Tibial nerve (tissue), 4 donors: ENCODE results near the gene TTC23. TPM values are rescaled to one million over a fixed set of nuclear protein-coding genes. Genes with fewer than 3 reads are reported as not detected.

Experiments used
- DNase-seq, 2 donors: peaks; one replicate each; pipeline ENCODE4 v3.0.0-alpha.2; 2019; ENCODE audit warnings: low spot score in 2 of 2
- H3K27ac ChIP-seq, 4 donors: fragments of 200-600 bp; sonication (generic) in 3 of 4; one replicate each; pipeline ENCODE4 v1.5.1; 2017 to 2019; ENCODE audit warnings: mild to moderate bottlenecking in 1 of 4
- H3K27me3 ChIP-seq, 2 donors: fragments of 200-600 bp; sonication (generic) in 1 of 2; one replicate each; pipeline versions ENCODE4 v1.5.1 to v1.6.0; 2017 to 2019
- H3K36me3 ChIP-seq, 3 donors: fragments of 200-600 bp; sonication (generic); one replicate each; pipeline ENCODE4 v1.5.1; 2018 to 2019
- H3K4me1 ChIP-seq, 4 donors: fragments of 200-600 bp; sonication (generic) in 3 of 4; one replicate each; pipeline ENCODE4 v1.5.1; 2017 to 2019
- H3K4me3 ChIP-seq, 4 donors: fragments of 200-600 bp; sonication (generic) in 3 of 4; one replicate each; pipeline ENCODE4 v1.5.1; 2017 to 2019; ENCODE audit warnings: mild to moderate bottlenecking in 1 of 4, moderate library complexity in 1 of 4
- H3K9me3 ChIP-seq, 4 donors: fragments of 200-600 bp; sonication (generic) in 3 of 4; one replicate each; pipeline ENCODE4 v1.5.1; 2017 to 2019
- EP300 ChIP-seq, 2 donors: sonication (generic); formaldehyde crosslinking; IDR thresholded peaks; one replicate each; pipeline ENCODE4 v1.6.1; 2017; ENCODE audit warnings: antibody characterized with exemption in 2 of 2, mild to moderate bottlenecking in 1 of 2
- POLR2A ChIP-seq, 2 donors: fragments of 450-650 bp; IDR thresholded peaks; one replicate each; pipeline ENCODE4 v1.6.1; 2017; ENCODE audit warnings: antibody characterized with exemption in 2 of 2, mild to moderate bottlenecking in 2 of 2, moderate library complexity in 2 of 2
- WGBS, 2 donors: methylation state at CpG; one replicate each; pipeline ENCODE4 v1.1.5; 2018; 5-methylcytosine and 5-hydroxymethylcytosine counted together
- total RNA-seq, 4 donors: library from RNA; depleted of rRNA; stranded (reverse); fragments of >200 nt; gene quantifications; one replicate each; pipeline ENCODE4 v1.1.0, GENCODE V29; 2016
- TF ChIP-seq, protein P1 (sequence below), 5 experiments: fragments of 200-600 bp in 3 of 5; fragments of 450-650 bp in 2 of 5; sonication (generic) in 3 of 5; IDR thresholded peaks; one replicate each; pipeline ENCODE4 v1.5.1; 2016 to 2019; ENCODE audit warnings: antibody characterized with exemption in 5 of 5, mild to moderate bottlenecking in 3 of 5, moderate library complexity in 2 of 5

Gene TTC23
- total RNA-seq, 4 donors from 2014 or later: 19.3 to 59.2 (median 25.7) TPM

GRCh38 chr15:99137877-99138276 lies 111.5 kb downstream of the TTC23 start:
- Histone ChIP-seq H3K36me3 (peaks cover 0 to 44% (median 0%) of the 10 kb centered on the region in 3 donors), H3K9me3 (no peaks in the 10 kb centered on the region), H3K4me1 (peaks cover 0 to 28% (median 3%) of the 10 kb centered on the region in 4 donors), H3K27ac (no peak overlapping the region), H3K27me3 (no peaks in the 10 kb centered on the region), H3K4me3 (no peak overlapping the region)
- TF ChIP-seq EP300 (IDR thresholded peaks at IDR 0.05): no peak
- TF ChIP-seq, protein P1, sequence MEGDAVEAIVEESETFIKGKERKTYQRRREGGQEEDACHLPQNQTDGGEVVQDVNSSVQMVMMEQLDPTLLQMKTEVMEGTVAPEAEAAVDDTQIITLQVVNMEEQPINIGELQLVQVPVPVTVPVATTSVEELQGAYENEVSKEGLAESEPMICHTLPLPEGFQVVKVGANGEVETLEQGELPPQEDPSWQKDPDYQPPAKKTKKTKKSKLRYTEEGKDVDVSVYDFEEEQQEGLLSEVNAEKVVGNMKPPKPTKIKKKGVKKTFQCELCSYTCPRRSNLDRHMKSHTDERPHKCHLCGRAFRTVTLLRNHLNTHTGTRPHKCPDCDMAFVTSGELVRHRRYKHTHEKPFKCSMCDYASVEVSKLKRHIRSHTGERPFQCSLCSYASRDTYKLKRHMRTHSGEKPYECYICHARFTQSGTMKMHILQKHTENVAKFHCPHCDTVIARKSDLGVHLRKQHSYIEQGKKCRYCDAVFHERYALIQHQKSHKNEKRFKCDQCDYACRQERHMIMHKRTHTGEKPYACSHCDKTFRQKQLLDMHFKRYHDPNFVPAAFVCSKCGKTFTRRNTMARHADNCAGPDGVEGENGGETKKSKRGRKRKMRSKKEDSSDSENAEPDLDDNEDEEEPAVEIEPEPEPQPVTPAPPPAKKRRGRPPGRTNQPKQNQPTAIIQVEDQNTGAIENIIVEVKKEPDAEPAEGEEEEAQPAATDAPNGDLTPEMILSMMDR (IDR thresholded peaks at IDR 0.05): no peak
- no peak for TF ChIP-seq POLR2A (IDR thresholded peaks at IDR 0.05)
- 88 to 92% methylated on average over 5 of the region's 5 CpGs for WGBS, 2 donors
- DNase-seq: no peak

- Histone ChIP-seq H3K27ac (no peak overlapping the region), H3K36me3 (peaks cover 0 to 47% (median 0%) of the 10 kb centered on the region in 3 donors), H3K9me3 (no peaks in the 10 kb centered on the region), H3K4me3 (no peak overlapping the region), H3K4me1 (peaks cover 0 to 28% (median 3%) of the 10 kb centered on the region in 4 donors), H3K27me3 (no peaks in the 10 kb centered on the region)
- no peak for TF ChIP-seq POLR2A (IDR thresholded peaks at IDR 0.05)
- TF ChIP-seq, protein P1 (IDR thresholded peaks at IDR 0.05): no peak
- TF ChIP-seq EP300 (IDR thresholded peaks at IDR 0.05): no peak
- DNase-seq: no peak
- WGBS, 2 donors: 91 to 95% methylated on average over 13 of the region's 13 CpGs
Measured at GRCh38 chr15:99137111-99137546, 112.3 kb downstream of the TTC23 start.

- DNase-seq: no peak
- TF ChIP-seq EP300 (IDR thresholded peaks at IDR 0.05) (peak in 1 of 2 donors; percentile 31), POLR2A (IDR thresholded peaks at IDR 0.05) (no peak)
- TF ChIP-seq, protein P1 (IDR thresholded peaks at IDR 0.05): no peak
- Histone ChIP-seq H3K36me3 (peaks cover 0 to 66% (median 0%) of the 10 kb centered on the region in 3 donors), H3K9me3 (no peaks in the 10 kb centered on the region), H3K4me3 (no peak overlapping the region), H3K4me1 (peaks cover 0 to 28% (median 3%) of the 10 kb centered on the region in 4 donors), H3K27ac (peak overlapping the region in 2 of 4 donors; percentile 47 to 65), H3K27me3 (no peaks in the 10 kb centered on the region)
- 31 to 46% methylated on average over 4 of the region's 4 CpGs for WGBS, 2 donors
Measured at GRCh38 chr15:99135194-99135593, 114.2 kb downstream of the TTC23 start.

DNA sequence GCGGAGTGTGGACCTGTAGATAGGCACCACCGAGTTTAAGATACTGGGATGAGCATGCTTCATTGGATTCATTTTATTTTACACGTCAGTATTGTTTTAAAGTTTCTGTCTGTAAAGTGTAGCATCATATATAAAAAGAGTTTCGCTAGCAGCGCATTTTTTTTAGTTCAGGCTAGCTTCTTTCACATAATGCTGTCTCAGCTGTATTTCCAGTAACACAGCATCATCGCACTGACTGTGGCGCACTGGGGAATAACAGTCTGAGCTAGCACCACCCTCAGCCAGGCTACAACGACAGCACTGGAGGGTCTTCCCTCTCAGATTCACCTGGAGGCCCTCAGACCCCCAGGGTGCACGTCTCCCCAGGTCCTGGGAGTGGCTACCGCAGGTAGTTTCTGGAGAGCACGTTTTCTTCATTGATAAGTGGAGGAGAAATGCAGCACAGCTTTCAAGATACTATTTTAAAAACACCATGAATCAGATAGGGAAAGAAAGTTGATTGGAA lies 115.0 kb downstream of the TTC23 start:
- WGBS, 2 donors: 88 to 89% methylated on average over 11 of the region's 11 CpGs

More for the DNA sequence above, 115.0 kb downstream of the TTC23 start:
- no peak overlapping the region for H3K4me3 ChIP-seq
- DNase-seq: no peak
- H3K9me3 ChIP-seq: no peaks in the 10 kb centered on the region
- H3K4me1 ChIP-seq: peaks cover 0 to 28% (median 3%) of the 10 kb centered on the region in 4 donors
- TF ChIP-seq, protein P1 (IDR thresholded peaks at IDR 0.05): no peak
- no peak for TF ChIP-seq EP300 (IDR thresholded peaks at IDR 0.05)
- H3K36me3 ChIP-seq: peaks cover 0 to 74% (median 0%) of the 10 kb centered on the region in 3 donors
- no peaks in the 10 kb centered on the region for H3K27me3 ChIP-seq
- peak overlapping the region in 2 of 4 donors; percentile 47 to 65 for H3K27ac ChIP-seq
